ENCODE measurements around the gene TM6SF1. TPM values are rescaled to one million over a fixed set of nuclear protein-coding genes. Genes with fewer than 3 reads are reported as not detected.

The TM6SF1 gene
- total RNA-seq, 2 donors from 2014 or later, result 1.3 to 4.7 TPM

- no peaks in the 10 kb centered on the region for H3K9me3 ChIP-seq
- intact Hi-C loops (cut with DNase I), result no loop called here
- H3K4me3 ChIP-seq, result no peak overlapping the region
- H3K4me1 ChIP-seq (replicated peaks), result no peaks in the 10 kb centered on the region
- no peaks in the 10 kb centered on the region for H3K27me3 ChIP-seq (replicated peaks; ENCODE audit: insufficient read depth)
- H3K36me3 ChIP-seq, result no peaks in the 10 kb centered on the region
- TF ChIP-seq POLR2AphosphoS5 (IDR thresholded peaks at IDR 0.05), result no peak
- TF ChIP-seq POLR2A (IDR thresholded peaks at IDR 0.05), result no peak
- TF ChIP-seq CTCF (IDR thresholded peaks at IDR 0.05), result no peak
- no peak for DNase-seq (ENCODE audit: low spot score)
- H3K27ac ChIP-seq, result no peak overlapping the region
- 55% methylated on average over 5 of the region's 5 CpGs for WGBS
Observed at GRCh38 chr15:83094583-83094982, 12.9 kb upstream of the TM6SF1 start.

GRCh38 chr15:83098079-83098478, 9.4 kb upstream of the TM6SF1 start:
- Histone ChIP-seq H3K36me3 (no peaks in the 10 kb centered on the region), H3K9me3 (no peaks in the 10 kb centered on the region), H3K27me3 (replicated peaks; ENCODE audit: insufficient read depth) (no peaks in the 10 kb centered on the region), H3K27ac (no peak overlapping the region), H3K4me1 (replicated peaks) (no peaks in the 10 kb centered on the region), H3K4me3 (no peak overlapping the region)
- no peak for DNase-seq (ENCODE audit: low spot score)
- intact Hi-C loops (cut with DNase I), result no loop called here
- TF ChIP-seq CTCF (IDR thresholded peaks at IDR 0.05) (no peak), POLR2A (IDR thresholded peaks at IDR 0.05) (no peak), POLR2AphosphoS5 (IDR thresholded peaks at IDR 0.05) (no peak)

GRCh38 chr15:83099290-83099689, 8.2 kb upstream of the TM6SF1 start:
- DNase-seq (ENCODE audit: low spot score), result no peak
- H3K4me1 ChIP-seq (replicated peaks), result no peaks in the 10 kb centered on the region
- no peak for TF ChIP-seq POLR2AphosphoS5 (IDR thresholded peaks at IDR 0.05)
- TF ChIP-seq POLR2A (IDR thresholded peaks at IDR 0.05), result no peak
- no peak for TF ChIP-seq CTCF (IDR thresholded peaks at IDR 0.05)
- 77% methylated on average over 2 of the region's 2 CpGs for WGBS
- no peaks in the 10 kb centered on the region for H3K36me3 ChIP-seq
- H3K27me3 ChIP-seq (replicated peaks; ENCODE audit: insufficient read depth), result no peaks in the 10 kb centered on the region
- H3K27ac ChIP-seq, result no peak overlapping the region
- no peaks in the 10 kb centered on the region for H3K9me3 ChIP-seq
- intact Hi-C loops (cut with DNase I), result no loop called here
- no peak overlapping the region for H3K4me3 ChIP-seq

GRCh38 chr15:83100097-83100646, 7.3 kb upstream of the TM6SF1 start:
- Histone ChIP-seq H3K4me3 (no peak overlapping the region), H3K36me3 (no peaks in the 10 kb centered on the region), H3K4me1 (replicated peaks) (no peaks in the 10 kb centered on the region), H3K27ac (no peak overlapping the region), H3K27me3 (replicated peaks; ENCODE audit: insufficient read depth) (no peaks in the 10 kb centered on the region), H3K9me3 (no peaks in the 10 kb centered on the region)
- intact Hi-C loops (cut with DNase I), result no loop called here
- no peak for DNase-seq (ENCODE audit: low spot score)
- TF ChIP-seq CTCF (IDR thresholded peaks at IDR 0.05) (no peak), POLR2AphosphoS5 (IDR thresholded peaks at IDR 0.05) (no peak), POLR2A (IDR thresholded peaks at IDR 0.05) (no peak)
- 81% methylated on average over 2 of the region's 2 CpGs for WGBS

- Histone ChIP-seq H3K36me3 (no peaks in the 10 kb centered on the region), H3K4me3 (no peak overlapping the region), H3K27ac (no peak overlapping the region), H3K4me1 (replicated peaks) (no peaks in the 10 kb centered on the region), H3K27me3 (replicated peaks; ENCODE audit: insufficient read depth) (no peaks in the 10 kb centered on the region), H3K9me3 (no peaks in the 10 kb centered on the region)
- 46% methylated on average over 2 of the region's 2 CpGs for WGBS
- TF ChIP-seq POLR2AphosphoS5 (IDR thresholded peaks at IDR 0.05), result no peak
- no peak for TF ChIP-seq POLR2A (IDR thresholded peaks at IDR 0.05)
- TF ChIP-seq CTCF (IDR thresholded peaks at IDR 0.05), result no peak
- intact Hi-C loops (cut with DNase I), result no loop called here
- no peak for DNase-seq (ENCODE audit: low spot score)
Observed at GRCh38 chr15:83102346-83102745, 5.1 kb upstream of the TM6SF1 start.
